HT-29 (cell line): ENCODE data around the gene B3GNT9. TPM values are rescaled to one million over a fixed set of nuclear protein-coding genes. Genes with fewer than 3 reads are reported as not detected.

Source experiments
- DNase-seq: peaks from one replicate; pipeline ENCODE4 v3.0.0-alpha.2; 2015; ENCODE audit warnings: low spot score
- total RNA-seq: library from RNA; depleted of rRNA; stranded (reverse); fragments of >200 nt; shearing (Covaris generic); gene quantifications from 2 replicates; pipeline ENCODE4 v1.2.3, GENCODE V29; 2014

The B3GNT9 gene
- total RNA-seq, 1 experiment from 2014 or later = 10.7 TPM

DNA sequence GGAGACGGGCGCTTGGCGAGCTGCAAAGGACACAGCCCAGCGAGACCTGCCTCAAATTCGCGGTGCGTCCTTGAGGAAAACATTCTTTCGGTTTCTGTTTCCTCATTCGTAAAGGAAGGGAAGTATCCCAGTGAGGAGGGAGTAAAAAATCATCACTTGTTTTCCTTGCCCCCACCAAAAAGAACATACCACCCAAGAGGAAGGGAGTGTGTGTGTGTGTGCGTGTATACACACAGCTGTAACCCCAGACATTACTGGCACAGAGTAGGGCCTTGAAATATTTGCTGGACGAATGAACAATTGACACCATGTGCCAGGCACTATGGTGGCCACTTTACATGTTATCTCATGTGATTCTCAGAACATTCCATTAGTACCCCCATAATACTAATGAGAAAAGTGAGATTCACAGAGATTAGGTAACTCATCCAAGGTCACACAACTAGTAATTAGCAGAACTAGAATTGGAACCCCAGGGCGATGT is 34.9 kb upstream of the B3GNT9 start:
- no peak for DNase-seq

DNA sequence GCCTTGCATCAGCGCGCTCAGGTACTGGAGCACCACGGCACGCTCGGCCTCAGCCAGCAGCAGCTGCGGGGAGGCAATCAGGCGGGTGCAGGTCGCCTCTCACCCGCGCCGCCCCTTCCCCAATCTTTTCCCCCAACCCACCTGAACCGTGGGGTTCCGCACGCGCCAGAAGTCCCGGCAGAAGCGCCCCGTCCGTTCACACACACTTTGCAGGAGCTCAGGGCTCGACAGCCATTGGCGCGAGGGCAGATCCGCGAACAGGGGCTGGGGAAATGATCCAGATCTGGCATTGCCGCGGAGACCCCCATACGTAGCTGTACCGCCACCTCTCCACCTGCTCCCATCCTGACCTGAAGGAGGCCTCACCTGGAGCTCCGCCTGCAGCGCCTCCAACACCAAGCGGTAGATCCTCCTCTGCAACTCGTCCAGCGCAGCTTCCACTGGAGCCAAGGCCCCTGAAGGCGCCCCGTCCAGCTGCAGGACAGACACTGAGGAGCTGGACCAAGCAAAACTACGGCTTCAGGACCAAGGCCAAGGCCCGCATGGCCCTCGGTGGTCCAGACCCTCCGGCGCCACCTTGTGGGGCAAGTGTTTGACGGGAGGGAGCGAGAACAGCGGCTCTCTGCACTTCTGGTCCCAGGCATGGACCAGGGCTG is 34.3 kb upstream of the B3GNT9 start:
- peak; percentile 92 for DNase-seq

DNA sequence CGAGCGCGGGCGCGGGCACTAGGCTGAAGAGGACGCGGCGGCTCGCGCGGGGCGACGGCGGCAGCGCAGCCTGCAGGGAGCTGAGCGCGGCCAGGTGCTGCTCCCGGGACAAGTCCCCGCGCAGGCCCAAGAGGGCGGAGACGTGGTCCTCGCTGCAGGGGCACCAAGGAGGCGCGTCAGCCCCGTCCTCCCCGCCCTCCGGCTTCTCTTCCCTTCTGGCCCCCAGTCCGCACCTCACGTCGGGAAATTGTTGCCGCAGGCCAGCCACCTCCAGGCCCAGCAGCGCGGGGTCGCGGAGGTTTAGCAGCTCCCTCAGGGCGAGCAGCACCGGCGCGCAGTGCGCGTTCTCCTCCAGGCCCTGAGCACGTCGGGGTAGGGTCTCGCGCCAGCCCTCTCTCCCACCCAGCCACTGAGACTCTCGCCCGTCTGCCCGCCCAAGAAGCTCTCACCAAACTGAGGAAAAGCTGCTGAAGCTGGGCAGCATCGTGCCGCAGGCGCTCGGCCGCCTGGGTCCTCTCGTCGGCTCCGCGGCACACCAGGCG is 33.7 kb upstream of the B3GNT9 start:
- DNase-seq = no peak

DNA sequence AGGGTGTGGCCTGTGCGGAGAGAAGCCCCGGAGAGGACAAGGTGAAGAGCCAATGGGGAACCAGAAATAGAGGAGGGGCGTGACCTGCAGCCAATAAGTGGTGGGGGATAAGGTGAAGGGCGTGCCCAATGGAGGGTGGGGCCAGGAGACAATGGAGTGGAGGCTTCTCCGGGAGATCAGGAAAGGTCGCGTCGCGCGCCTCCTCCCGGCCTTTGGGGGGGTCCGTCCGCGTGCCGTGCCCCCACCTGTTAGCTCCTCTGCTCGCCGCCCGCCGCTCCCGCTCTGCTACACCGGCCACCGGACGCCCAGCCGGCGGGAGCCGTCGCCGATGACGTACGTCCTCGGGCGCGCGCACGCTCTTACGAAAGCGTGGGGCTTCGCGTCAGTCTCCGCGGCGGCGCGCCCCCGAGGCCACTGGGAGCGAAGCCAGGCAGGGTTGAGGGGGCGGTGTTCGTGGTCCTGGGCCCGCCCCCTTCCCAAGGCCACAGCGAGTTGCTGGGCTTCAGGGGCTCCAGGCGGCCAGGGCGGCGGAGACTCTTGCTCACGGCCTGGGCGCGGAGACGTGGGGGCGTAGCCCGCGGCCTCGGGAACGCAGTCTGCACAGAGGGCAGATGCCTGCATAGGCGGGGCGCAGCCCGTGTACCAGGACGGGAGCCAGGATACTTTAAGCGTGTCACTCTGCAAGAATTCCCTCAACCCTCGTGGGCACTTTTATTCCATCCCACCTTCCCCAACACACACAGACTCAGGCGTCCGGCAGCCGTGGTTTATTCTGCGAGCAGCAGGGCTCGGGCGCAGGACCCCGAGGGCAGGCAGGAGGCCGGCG is 33.0 kb upstream of the B3GNT9 start, which contains the start of gene MATCAP1:
Gene MATCAP1 (minus strand): TSS at position 337 of the 826 bp plus-strand sequence. CDS start 3,353 bp downstream, outside the sequence.
- peak; percentile 96 for DNase-seq

DNA sequence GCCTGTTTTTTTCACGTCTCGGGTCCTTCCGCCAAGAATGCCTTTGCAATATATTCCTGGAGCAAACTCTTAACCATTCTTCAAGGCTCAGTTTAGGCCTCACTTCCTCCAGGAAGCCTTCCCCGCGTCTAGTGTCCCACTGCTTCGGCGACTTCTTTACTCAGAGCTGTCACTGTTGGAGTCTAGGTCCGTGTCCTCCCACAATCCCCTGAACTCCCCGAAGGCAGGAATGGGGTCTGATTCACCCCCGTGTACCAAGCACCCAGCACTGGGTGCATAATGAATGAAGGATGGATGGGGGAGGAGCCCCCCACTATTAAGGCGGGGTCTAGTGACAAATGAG is 32.5 kb upstream of the B3GNT9 start:
- no peak for DNase-seq

DNA sequence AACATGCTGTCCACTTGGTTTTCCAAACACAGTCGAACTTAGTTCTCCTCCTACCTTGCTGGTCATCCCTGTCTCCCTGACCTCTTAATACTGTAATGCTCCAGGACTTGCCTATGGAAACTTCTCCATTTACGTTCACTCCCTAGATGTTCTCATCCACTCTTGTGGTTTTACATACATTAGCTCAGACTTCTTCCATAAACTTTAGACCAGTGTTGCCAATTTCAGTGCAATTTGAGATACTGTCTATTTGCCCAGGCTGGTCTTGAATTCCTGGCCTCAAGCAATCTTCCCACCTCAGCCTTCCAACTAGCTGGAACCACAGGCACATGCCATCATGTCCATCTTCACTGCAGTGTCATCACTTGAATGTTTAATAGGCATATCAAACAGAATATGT is 31.5 kb upstream of the B3GNT9 start:
- no peak for DNase-seq

DNA sequence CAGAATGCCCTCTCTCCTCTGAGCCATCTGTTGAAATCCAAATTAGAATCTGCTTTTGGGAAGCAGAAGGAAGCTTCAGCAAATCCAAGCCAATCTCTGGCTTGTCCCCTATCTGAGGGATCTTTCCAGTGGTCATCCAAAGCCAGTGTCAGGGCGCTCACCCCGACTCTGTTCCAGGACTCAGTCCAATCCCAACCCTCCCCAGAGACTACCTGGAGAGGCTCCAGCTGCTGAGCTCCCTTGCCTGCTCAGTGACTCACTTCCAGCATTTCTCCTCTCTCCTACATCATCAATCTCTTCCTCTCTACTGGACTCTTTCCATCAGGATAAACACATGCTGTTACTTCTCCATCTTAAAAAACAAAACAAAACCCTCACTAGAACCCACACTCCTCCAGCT is 30.5 kb upstream of the B3GNT9 start:
- DNase-seq = no peak

DNA sequence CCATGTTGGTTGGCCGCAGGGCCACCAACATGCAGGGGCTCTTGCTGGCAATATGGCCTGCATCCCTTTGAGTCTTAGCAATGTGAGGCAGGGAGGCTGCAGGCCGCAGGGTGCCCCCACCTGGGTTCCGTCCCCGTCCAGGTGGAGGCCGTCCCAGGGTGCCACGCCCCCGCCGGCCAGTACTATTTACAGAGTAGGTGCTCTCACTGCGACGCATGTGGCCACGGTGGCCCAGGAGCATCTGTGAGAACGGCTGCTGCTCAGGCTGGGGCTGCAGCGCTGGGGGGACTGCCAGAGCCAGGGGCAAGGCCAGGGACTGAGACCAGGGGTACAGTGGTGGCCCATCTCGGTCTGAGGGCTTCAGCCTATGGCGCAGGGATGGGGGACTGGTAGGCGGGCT is 29.4 kb upstream of the B3GNT9 start:
- DNase-seq = no peak

DNA sequence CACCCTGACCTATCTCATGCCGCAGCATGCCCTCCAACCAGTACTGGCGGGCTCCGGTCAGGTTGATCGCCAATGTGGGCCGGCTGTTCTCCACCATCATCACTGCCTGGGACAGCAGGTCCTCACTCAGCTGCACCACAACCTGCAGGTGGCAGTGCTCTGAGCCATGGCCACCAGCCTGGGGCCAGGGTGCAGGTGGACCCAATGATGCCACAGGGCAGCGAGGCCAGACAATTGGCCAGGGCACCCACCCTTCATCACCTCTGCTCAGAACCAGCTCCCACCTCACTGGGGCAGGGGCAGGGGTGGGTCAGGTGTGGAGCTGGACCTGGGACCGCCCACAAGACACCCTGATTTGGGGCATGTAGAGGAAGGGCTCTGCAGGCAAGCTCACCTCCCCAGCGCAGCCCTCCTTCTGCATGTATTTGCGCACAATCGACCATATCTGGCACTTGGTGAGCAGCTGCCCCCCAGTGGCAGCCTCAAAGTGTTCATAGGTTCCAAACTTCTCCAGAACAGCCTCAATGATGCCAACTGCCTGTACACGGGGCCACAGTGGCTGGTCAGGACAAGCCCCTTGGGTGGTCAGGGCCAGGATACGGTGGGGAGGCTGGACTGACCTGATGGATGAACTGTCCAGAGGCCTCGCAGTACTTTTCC is 28.8 kb upstream of the B3GNT9 start:
- no peak for DNase-seq

DNA sequence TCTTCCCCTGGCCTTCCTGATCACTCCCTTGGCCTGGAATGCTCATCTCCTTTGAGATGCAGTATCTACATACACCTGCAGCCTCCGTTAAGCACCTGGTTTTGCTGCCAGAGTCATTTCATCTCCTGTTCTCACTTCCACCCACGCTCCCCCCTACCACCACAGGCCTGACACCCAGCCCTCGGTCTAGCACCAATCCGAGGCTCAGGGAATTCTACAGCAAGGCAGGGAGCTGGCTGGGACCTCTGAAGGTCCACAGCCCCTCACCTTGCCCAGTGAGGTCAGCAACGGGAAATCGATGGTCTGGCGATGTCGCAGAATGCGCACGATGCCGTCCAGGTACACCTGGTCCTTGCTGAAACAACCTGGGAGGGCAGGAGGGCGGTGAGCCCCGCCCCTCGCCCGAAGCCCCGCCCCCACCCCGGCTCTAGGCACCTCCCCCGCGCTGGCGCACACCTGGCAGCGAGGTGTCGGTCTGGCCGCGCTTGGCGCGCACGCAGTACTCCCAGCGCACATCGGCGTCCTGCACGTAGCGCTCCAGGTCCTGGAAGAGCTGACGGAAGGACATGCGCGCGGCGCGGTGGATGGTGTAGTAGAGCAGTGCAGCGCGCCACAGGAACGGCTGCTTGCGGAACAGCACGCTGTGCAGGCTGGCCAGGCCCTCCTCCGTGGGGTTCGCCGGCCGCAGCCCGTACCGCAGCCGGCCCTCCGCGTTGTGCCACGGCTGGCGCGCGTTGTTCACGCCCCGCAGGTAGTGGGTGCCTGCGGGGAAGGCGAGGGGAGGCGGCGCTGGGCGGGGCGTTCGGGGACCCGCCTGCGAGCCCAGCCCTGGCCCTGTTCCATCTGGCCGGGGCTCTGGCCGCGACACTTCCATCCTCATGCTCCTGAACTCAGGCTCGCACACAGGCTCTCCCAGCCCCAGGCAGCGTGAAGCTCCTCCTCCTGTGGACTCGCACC is 27.2 kb upstream of the B3GNT9 start:
- DNase-seq = peak; percentile 97

DNA sequence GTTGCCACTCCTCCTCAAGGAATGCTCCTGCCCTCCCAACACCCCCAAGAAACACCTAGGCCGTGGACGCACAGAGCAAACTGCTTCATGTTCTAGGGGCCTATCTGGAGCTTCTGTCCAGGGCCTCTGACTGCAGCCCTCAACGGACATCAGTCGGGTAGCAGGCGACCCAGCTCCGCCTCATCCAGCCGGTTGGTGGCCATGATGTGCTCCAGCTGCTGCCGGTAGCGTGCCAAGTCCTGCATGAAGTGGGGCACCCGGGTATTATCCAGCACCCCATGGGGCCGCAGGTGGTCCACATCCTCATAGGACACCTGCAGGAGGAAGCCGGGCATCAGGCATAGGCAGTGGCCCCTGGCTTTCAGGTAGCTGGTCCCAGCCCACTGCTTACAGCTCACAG is 25.9 kb upstream of the B3GNT9 start:
- no peak for DNase-seq

DNA sequence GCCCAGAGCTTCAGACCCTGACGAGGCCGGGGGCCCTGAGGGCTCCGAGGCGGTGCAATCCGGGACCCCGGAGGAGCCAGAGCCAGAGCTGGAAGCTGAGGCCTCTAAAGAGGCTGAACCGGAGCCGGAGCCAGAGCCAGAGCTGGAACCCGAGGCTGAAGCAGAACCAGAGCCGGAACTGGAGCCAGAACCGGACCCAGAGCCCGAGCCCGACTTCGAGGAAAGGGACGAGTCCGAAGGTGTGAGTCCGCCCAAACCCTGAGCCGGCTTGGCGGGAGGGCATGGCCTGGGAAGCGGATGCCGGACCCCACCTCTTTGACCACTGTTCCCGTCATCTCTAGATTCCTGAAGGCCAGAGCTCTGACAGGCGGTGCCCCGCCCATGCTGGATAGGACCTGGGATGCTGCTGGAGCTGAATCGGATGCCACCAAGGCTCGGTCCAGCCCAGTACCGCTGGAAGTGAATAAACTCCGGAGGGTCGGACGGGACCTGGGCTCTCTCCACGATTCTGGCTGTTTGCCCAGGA is 24.0 kb upstream of the B3GNT9 start:
- DNase-seq = no peak

DNA sequence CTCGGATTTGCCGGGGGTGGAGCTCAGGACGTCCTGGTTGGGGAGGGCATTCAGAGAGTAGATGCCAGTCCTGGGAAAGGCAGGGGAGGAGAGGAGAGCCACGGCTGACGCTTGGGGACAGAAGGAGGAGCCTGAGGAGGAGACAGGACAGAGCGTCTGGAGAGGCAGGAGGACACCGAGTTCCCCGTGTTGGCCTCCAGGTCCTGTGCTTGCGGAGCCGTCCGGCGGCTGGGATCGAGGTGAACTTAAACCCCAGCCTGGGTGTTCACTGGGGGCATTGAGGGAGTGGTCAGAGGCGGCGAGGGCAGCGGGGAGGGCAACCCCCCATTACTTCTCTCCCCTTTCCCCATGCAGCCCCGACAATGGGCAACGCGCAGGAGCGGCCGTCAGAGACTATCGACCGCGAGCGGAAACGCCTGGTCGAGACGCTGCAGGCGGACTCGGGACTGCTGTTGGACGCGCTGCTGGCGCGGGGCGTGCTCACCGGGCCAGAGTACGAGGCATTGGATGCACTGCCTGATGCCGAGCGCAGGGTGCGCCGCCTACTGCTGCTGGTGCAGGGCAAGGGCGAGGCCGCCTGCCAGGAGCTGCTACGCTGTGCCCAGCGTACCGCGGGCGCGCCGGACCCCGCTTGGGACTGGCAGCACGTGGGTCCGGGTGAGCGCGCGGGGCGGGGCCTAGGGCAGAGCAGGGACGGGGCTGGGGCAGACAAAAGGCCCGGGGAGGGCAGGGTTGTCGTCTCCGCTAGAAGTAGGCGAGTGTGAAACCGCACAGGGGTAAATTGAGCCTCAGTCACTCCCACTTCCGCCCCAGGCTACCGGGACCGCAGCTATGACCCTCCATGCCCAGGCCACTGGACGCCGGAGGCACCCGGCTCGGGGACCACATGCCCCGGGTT is 23.3 kb upstream of the B3GNT9 start:
- DNase-seq = peak; percentile 94

DNA sequence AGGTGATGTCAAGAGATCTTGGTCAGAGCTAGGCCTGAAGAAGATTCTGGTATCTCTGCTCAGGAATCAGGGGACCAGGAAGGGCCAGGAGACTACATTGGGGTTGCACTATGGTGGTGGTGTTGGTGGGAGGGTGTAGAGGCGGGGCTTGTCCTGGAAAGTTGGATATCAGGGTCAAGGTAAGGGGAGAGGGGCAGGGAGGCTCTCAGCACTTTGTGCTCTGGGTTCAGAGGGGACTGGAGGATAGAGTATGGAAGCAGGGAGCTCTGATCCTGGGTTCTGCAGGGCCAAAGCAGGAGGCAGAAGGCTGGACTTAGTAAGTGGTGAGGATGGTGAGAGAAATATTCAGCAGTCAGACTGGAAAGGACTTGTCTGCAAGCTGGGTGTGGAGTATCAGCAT is 22.5 kb upstream of the B3GNT9 start:
- DNase-seq = no peak

DNA sequence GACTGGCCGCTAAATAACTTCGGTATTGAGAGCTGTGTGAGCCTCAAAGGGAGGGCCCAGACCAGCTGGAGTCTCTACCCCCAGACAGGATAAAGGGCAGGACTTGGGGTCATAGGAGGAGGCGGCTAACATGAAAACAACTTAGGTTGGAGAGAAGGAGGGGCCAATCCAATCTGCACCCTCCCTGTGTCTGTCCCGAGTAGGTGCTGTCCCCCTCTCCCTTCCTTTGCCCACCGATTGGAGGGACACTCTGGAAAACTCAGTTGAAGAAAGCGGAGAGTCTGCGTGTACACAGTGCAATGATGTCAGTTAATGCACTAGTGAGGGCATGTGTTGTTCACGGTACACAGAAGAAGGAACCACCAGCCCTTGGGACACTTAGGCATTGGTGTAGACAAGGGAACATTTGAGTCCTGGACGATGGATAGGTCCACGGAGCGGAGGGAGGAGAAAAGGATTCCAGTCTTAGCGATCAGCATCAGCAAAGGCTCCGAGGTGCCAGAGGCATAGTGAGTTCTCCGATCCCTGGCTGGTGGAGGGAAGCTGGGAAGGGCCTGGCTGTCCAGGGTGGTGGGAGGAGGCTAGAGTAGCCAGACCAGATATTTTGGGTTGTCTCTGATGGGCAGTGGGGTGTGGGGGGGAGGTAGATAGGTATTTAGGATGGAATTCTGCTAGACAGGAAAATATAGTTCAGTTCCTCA is 20.3 kb upstream of the B3GNT9 start:
- DNase-seq = peak; percentile 40

DNA sequence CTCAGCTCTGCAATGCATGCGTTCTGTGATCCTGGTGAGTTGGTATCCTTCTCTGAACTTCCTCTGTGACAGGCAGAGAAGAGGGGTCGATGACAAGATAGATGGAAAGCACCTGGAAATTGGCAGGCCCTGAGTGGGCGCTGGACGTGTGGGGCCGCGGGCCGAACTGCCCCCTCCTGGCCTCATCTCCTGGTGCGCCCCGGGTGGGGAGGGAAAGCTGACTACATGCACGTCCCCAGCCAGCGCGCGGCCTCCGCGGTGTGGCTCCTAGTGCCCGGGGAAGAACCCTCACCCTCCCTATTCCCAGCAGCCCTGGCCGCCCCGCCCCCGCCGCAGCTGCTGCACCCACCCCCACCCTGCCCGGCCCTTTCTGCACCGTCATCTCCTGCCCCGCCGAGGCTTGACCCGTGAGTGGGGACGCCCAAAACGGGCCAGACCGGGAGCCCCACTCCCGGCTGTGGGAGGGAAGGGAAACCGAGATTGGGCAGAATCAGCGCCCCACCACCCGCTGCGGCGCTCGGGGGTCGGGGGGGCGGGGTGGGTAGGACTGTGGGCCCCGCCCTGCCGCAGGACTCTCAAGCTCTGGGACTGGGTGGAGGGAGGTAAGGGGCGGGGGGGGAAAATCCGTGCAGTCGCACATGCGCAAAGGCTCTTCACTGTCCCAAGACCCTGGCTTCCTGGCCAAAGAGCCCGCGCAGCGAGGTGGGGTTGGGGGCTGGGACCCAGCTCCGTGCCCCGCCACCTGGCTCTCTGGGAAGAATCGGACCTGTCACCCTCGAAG is 19.6 kb upstream of the B3GNT9 start, which contains the start of gene NOL3:
Gene NOL3 (plus strand): TSS at position 371 of the 781 bp plus-strand sequence.
- DNase-seq = peak; percentile 76

DNA sequence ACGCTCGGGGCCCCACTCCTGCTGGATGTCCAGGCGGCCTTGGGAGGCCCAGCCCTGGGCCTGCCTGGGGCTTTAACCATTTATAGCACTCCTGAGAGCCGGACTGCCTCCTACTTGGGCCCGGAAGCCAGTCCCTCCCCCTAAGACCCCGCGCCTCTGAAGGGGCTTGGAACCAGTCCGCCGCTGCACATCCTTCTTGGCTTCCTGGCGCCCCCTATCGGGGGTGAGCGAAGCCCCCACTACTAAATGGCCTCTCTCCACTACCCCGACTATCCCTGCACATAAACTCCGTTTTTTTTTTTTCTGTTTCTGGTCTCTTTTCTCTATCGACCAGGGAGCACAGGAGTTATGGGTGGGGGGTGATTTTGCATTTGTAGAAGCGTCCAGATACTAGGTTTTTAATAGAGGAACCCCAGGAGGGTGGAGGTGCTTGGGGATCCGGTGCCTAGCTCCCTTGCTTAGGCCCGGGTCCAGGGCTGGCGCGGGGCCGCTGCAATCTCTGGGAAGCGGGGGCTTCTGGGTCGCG is 18.9 kb upstream of the B3GNT9 start:
- peak; percentile 23 for DNase-seq

DNA sequence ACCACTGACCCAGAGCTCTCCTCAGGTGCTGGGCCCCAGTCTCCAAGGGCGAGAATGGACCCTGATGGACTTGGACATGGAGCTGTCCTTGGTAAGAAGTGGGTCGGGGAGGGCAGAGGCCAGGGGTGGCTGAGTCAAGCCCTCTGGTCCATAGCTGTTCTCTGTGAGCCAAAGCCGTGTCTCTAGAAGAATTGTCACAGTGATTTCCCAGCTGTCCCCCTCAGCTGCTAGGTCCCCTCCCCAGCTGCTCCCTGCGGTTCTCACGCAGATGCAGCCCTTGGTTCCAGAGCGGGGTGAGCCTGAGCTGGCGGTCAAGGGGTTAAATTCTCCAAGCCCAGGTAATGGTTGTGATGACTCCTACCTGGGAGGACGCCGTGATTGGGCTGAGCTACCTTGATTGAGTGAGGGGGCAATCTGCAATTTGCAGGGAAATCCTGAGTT is 18.2 kb upstream of the B3GNT9 start:
- no peak for DNase-seq
